Measurements from ENCODE around the gene GSTK1.

GSTK1 gene

GRCh38 chr7:143234533-143234875 lies 28.7 kb upstream of the GSTK1 start (continued):
- no peak for TF ChIP-seq PRDM10 (tag by site-specific recombination; IDR thresholded peaks at IDR 0.05)
- no peak for TF ChIP-seq ZNF677 (tag by site-specific recombination; IDR thresholded peaks at IDR 0.05)
- no peak for TF ChIP-seq PRDM4 (tag by site-specific recombination; IDR thresholded peaks at IDR 0.05)
- no peak for TF ChIP-seq ZSCAN23 (tag by site-specific recombination; IDR thresholded peaks at IDR 0.05)
- TF ChIP-seq GLI4 (tag by site-specific recombination; IDR thresholded peaks at IDR 0.05) = no peak
- no peak for TF ChIP-seq PBX3 (CRISPR knock-in tag; IDR thresholded peaks at IDR 0.05)

GRCh38 chr7:143235561-143235960 lies 27.7 kb upstream of the GSTK1 start:
- POLR2A ChIA-PET = no interaction called here
- CTCF ChIA-PET = no interaction called here
- no peaks in the 10 kb centered on the region for H3K9me3 ChIP-seq (ENCODE audit: control insufficient read depth, insufficient read depth, low read depth, low read length)
- H3K36me3 ChIP-seq (ENCODE audit: control insufficient read depth in 2 of 2, insufficient read depth in 1 of 2, low read length in 2 of 2) = no peaks in the 10 kb centered on the region
- H3K27ac ChIP-seq (ENCODE audit: extremely low read depth, low read depth, low read length) = no peak overlapping the region
- no peaks in the 10 kb centered on the region for H3K4me1 ChIP-seq (ENCODE audit: control insufficient read depth, insufficient read depth, low read length)
- no peak overlapping the region for H3K4me3 ChIP-seq (ENCODE audit: low read depth, low read length)
- TF ChIP-seq ZNF239 (tag by site-specific recombination; IDR thresholded peaks at IDR 0.05) (no peak), ZBTB17 (tag by site-specific recombination; IDR thresholded peaks at IDR 0.05) (no peak), FEZF1 (tag by site-specific recombination; IDR thresholded peaks at IDR 0.05) (no peak), ZSCAN18 (tag by site-specific recombination; IDR thresholded peaks at IDR 0.05) (no peak), HOXD13 (CRISPR knock-in tag; IDR thresholded peaks at IDR 0.05; ENCODE audit: borderline replicate concordance) (no peak), ZNF280C (tag by site-specific recombination; IDR thresholded peaks at IDR 0.05) (no peak), ZNF311 (tag by site-specific recombination; IDR thresholded peaks at IDR 0.05; ENCODE audit: borderline replicate concordance) (no peak)

Measured in HEK293 (cell line).